Astrocyte of the spinal cord (primary cell): ENCODE measurements around the gene MYCBPAP.

ENCODE experiments used
- DNase-seq: peaks from one replicate; pipeline ENCODE4 v3.0.0; 2011; ENCODE audit warnings: low read depth, low spot score
- H3K4me3 ChIP-seq: 2 replicates; pipeline ENCODE4 v1.5.1; 2011; ENCODE audit warnings: low read depth, mild to moderate bottlenecking, low read length, moderate library complexity
- in situ Hi-C: cut with HindIII; loops from 2 replicates; pipeline ENCODE4 v1.10.0; 2017; ENCODE audit warnings: low sequenced_read_pairs
- TF ChIP-seq, protein P1 (sequence below): IDR thresholded peaks from 2 replicates; pipeline ENCODE4 v1.5.1; 2012; ENCODE audit warnings: low read depth, mild to moderate bottlenecking, low read length, inconsistent platforms

The MYCBPAP gene

DNA sequence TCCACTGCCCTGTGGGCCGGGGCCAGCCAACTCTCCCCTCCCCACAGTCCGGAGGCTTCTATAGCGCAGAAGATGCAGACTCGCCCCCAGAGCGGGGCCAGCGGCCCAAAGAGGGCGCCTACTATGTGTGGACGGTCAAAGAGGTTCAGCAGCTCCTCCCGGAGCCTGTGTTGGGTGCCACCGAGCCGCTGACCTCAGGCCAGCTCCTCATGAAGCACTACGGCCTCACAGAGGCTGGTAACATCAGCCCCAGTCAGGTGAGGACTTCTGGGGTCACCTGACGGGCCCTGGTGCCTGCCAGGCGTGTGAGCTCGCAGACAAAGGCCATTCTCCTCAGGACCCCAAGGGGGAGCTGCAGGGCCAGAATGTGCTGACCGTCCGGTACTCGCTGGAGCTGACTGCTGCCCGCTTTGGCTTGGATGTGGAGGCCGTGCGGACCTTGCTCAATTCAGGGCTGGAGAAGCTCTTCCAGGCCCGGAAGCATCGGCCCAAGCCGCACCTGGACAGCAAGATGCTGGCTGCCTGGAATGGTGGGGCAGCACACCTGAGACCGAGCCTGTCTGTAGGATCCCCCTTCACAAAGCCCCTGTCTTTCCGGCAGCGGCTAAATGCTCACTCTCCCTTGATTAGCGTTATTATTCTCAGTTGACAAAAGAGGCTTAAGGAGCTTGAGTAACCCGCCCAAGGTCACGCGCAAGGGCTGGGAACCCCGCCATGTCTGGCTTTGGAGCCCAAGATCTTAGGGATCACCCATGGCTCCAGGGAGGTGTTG is 42.6 kb downstream of the MYCBPAP start:
- H3K4me3 ChIP-seq: no peak overlapping the region
- peak; percentile 81 for DNase-seq
- TF ChIP-seq, protein P1, sequence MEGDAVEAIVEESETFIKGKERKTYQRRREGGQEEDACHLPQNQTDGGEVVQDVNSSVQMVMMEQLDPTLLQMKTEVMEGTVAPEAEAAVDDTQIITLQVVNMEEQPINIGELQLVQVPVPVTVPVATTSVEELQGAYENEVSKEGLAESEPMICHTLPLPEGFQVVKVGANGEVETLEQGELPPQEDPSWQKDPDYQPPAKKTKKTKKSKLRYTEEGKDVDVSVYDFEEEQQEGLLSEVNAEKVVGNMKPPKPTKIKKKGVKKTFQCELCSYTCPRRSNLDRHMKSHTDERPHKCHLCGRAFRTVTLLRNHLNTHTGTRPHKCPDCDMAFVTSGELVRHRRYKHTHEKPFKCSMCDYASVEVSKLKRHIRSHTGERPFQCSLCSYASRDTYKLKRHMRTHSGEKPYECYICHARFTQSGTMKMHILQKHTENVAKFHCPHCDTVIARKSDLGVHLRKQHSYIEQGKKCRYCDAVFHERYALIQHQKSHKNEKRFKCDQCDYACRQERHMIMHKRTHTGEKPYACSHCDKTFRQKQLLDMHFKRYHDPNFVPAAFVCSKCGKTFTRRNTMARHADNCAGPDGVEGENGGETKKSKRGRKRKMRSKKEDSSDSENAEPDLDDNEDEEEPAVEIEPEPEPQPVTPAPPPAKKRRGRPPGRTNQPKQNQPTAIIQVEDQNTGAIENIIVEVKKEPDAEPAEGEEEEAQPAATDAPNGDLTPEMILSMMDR: peak; percentile 89
- in situ Hi-C loops: no loop called here

DNA sequence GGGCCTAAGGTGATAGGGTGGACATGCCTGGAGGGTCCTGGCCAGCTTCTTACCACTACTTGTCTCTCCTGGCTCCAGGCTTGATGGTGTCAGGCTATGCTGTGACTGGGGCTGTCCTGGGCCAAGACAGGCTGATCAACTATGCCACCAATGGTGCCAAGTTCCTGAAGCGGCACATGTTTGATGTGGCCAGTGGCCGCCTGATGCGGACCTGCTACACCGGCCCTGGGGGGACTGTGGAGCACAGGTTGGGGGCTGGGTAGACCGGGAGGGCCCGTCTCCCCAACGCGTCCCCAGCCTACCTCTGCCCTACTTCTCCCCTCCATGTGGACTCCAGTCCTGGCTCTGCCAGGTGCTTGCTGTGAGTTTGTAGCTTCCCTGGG is 43.2 kb downstream of the MYCBPAP start:
- DNase-seq: no peak
- no peak overlapping the region for H3K4me3 ChIP-seq
- in situ Hi-C loops: no loop called here
- TF ChIP-seq, protein P1: no peak

DNA sequence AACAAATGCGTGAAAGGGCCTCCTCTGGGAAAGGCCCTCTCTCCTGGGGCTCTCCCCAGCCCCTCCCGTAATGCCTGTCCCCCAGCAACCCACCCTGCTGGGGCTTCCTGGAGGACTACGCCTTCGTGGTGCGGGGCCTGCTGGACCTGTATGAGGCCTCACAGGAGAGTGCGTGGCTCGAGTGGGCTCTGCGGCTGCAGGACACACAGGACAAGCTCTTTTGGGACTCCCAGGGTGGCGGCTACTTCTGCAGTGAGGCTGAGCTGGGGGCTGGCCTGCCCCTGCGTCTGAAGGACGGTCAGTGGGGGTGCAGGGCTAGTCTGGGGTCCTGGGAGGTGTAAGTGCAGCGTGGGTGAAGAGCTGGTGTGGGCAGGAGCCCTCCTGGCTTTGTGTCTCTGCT is 43.6 kb downstream of the MYCBPAP start:
- no peak overlapping the region for H3K4me3 ChIP-seq
- in situ Hi-C loops: no loop called here
- DNase-seq: no peak
- TF ChIP-seq, protein P1: no peak

DNA sequence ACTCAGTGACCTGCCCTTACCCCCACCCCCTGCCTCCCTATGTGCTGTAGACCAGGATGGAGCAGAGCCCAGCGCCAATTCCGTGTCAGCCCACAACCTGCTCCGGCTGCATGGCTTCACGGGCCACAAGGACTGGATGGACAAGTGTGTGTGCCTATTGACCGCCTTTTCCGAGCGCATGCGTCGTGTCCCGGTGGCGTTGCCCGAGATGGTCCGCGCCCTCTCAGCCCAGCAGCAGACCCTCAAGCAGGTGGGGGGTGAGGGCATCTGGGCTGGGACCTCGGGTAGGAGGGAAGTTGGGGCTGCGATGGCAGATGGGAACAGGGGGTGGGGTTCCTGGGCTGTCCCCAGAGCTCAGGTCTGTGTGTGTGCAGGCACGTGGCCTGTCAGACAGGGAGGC is 46.0 kb downstream of the MYCBPAP start:
- in situ Hi-C loops: no loop called here
- H3K4me3 ChIP-seq: no peak overlapping the region
- TF ChIP-seq, protein P1: no peak
- DNase-seq: no peak

DNA sequence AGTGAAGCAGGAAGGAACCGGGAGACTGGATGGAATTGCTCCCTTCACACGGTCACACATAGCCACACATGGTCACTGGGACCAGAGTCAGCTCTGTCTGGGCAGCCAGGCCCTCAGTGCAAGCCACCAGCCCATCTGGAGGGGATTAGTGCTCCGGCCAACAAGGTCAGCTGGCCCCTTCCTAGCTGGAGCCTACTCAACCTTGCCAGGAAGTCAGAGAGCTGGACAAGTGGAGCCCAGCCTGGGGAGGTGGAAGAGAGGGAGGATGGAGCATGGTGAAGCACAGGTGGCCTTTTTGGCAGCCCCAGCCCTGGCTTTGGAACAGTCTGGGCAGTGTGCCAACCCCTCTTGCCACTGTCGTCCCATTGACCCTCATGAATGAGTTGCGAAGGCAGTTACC is 48.6 kb downstream of the MYCBPAP start:
- in situ Hi-C loops: no loop called here
- TF ChIP-seq, protein P1: no peak
- no peak overlapping the region for H3K4me3 ChIP-seq
- DNase-seq: no peak

DNA sequence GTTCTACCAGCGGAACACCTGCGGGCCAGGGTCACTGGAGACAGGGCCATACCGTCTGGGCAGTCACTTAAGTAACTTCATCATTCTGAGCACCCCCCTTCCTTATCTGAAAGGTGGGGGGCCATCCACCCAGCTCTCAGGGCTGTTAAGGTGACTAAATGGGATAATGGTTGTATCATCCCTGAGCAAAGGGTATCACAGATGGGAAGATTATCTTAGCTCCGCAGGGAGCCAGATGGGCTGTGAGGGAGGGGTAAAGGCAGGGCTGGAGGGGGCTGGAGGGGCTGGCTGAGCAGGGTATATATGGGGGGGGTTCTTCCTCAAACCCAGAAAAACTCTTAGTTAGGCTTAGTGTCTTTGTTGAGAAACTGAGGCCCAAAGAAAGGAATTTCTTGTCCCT is 49.4 kb downstream of the MYCBPAP start:
- in situ Hi-C loops: no loop called here
- no peak overlapping the region for H3K4me3 ChIP-seq
- no peak for DNase-seq
- TF ChIP-seq, protein P1: no peak
